Measurements from ENCODE around the gene SCNM1.

Gene SCNM1

GRCh38 chr1:151166505-151166956 lies 587 bp downstream of the SCNM1 start:
- H3K27ac ChIP-seq: peak overlapping the region; percentile 87

GRCh38 chr1:151167116-151167515 lies 1.2 kb downstream of the SCNM1 start:
- H3K27ac ChIP-seq: no peak overlapping the region

More at GRCh38 chr1:151166505-151166956, 587 bp downstream of the SCNM1 start:
- no peak for TF ChIP-seq CTCF (conservative IDR thresholded peaks at IDR 0.05)

GRCh38 chr1:151171190-151171589 lies 5.2 kb downstream of the SCNM1 start:
- no peak for TF ChIP-seq CTCF (conservative IDR thresholded peaks at IDR 0.05)
- H3K27ac ChIP-seq: no peak overlapping the region

More at GRCh38 chr1:151167116-151167515, 1.2 kb downstream of the SCNM1 start:
- no peak for TF ChIP-seq CTCF (conservative IDR thresholded peaks at IDR 0.05)

GRCh38 chr1:151175041-151175741 lies 9.2 kb downstream of the SCNM1 start:
- TF ChIP-seq CTCF (conservative IDR thresholded peaks at IDR 0.05): no peak
- no peak overlapping the region for H3K27ac ChIP-seq

GRCh38 chr1:151175863-151176262 lies 9.9 kb downstream of the SCNM1 start, which contains the start of gene TMOD4:
TMOD4 (minus strand) TSS chr1:151175981; CDS start chr1:151174875, 1,106 bp downstream.
- no peak within 1 kb of the TSS for H3K27ac ChIP-seq
- TF ChIP-seq CTCF (conservative IDR thresholded peaks at IDR 0.05): peak; percentile 71

- H3K27ac ChIP-seq: no peak overlapping the region
- TF ChIP-seq CTCF (conservative IDR thresholded peaks at IDR 0.05): no peak
These were observed 10.6 kb downstream of the SCNM1 start for GRCh38 chr1:151176514-151177045.

- TF ChIP-seq CTCF (conservative IDR thresholded peaks at IDR 0.05): no peak
- no peak overlapping the region for H3K27ac ChIP-seq
These were observed 18.3 kb downstream of the SCNM1 start for GRCh38 chr1:151184211-151184610.

Data from VCaP (cell line).